Fibroblast of villous mesenchyme (primary cell): ENCODE data around the gene SLC23A1. TPM values are rescaled to one million over a fixed set of nuclear protein-coding genes. Genes with fewer than 3 reads are reported as not detected.
"Not testable (repeated sequence)": the region's sequence is repeated elsewhere in the genome, so short reads cannot be mapped to it uniquely, and the experiment has no call there.

ENCODE experiments used
- DNase-seq: peaks from one replicate; pipeline ENCODE4 v3.0.0-alpha.2; 2010; ENCODE audit warnings: low read depth
- H3K4me3 ChIP-seq: 2 replicates; pipeline ENCODE4 v1.5.1; 2011; ENCODE audit warnings: low read depth, mild to moderate bottlenecking, low read length
- total RNA-seq: library from RNA; depleted of rRNA; stranded (reverse); fragments of >200 nt; gene quantifications from 2 replicates; pipeline ENCODE4 v1.2.3, GENCODE V29; 2012
- TF ChIP-seq, protein P1 (sequence below): IDR thresholded peaks from 2 replicates; pipeline ENCODE4 v1.5.1; 2012; ENCODE audit warnings: low read depth, mild to moderate bottlenecking, low read length; ENCODE audit not compliant: insufficient read depth

Gene SLC23A1
- total RNA-seq, 1 donor: not detected

DNA sequence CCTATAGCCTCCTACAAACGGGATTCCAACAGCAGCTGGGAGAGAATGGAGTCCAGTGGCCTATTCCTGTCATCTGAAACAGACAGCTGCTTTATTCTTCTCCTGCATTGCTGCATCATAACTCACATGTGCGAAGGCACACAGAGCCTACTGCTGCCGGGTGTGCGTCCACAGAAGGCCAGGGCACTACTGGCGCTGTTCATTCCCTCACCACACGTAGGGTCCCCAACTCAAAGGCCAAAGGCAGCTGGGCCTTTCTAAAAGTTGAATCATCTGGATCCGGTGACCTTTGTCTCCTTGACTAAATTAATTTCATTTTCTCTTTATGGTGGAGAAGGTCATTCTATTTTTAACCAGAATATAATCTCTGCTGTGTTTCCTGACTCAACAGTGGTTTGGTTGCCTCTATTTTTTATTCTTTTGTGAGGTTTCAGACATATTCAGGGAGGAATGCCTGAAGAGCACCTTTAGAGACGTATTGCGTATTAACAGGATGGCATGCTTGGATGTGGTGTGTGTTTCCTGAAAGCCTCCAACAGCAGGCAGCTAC, 31.6 kb upstream of the SLC23A1 start:
- no peak for DNase-seq
- H3K4me3 ChIP-seq: no peak overlapping the region
- TF ChIP-seq, protein P1, sequence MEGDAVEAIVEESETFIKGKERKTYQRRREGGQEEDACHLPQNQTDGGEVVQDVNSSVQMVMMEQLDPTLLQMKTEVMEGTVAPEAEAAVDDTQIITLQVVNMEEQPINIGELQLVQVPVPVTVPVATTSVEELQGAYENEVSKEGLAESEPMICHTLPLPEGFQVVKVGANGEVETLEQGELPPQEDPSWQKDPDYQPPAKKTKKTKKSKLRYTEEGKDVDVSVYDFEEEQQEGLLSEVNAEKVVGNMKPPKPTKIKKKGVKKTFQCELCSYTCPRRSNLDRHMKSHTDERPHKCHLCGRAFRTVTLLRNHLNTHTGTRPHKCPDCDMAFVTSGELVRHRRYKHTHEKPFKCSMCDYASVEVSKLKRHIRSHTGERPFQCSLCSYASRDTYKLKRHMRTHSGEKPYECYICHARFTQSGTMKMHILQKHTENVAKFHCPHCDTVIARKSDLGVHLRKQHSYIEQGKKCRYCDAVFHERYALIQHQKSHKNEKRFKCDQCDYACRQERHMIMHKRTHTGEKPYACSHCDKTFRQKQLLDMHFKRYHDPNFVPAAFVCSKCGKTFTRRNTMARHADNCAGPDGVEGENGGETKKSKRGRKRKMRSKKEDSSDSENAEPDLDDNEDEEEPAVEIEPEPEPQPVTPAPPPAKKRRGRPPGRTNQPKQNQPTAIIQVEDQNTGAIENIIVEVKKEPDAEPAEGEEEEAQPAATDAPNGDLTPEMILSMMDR: no peak

DNA sequence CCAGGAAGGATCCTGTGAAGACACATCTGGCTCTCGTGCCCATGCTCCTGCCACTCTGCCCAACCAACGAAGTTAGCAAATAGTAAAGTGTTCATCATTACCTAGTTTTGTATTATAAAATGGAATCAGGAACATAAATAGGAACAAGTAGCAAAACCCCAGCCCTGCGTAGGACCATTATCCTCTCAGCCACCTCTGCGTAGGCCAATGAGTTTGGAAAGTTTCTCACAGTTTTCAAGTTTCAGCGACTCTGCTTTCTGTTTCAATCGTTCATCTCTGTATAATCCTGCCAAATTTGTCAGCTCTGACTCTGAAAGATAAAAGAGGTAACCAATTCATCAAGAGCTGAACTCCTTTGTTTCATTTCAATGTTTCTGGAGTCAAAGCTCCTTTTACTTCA, 30.9 kb upstream of the SLC23A1 start:
- no peak for DNase-seq
- TF ChIP-seq, protein P1: no peak
- no peak overlapping the region for H3K4me3 ChIP-seq

DNA sequence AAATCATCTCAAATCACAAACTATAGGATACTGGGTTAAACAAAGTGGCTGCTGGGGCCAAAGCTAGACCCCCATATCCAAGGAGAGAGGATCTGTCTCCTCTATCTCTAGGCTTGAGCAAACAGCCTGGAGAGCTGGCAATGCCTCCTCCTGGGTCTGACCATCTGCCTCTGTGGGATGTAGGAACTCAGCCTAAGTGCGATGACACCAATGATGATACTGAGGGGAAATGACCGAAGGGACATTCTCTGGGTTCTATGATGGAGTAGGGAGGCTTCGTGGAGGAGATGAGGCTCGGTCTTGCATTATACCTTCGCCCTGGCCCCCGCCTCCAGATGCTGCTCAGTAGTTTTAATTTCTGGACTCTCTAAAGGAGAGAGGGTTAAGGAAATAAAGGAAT, 30.1 kb upstream of the SLC23A1 start:
- TF ChIP-seq, protein P1: no peak
- H3K4me3 ChIP-seq: no peak overlapping the region
- DNase-seq: no peak

DNA sequence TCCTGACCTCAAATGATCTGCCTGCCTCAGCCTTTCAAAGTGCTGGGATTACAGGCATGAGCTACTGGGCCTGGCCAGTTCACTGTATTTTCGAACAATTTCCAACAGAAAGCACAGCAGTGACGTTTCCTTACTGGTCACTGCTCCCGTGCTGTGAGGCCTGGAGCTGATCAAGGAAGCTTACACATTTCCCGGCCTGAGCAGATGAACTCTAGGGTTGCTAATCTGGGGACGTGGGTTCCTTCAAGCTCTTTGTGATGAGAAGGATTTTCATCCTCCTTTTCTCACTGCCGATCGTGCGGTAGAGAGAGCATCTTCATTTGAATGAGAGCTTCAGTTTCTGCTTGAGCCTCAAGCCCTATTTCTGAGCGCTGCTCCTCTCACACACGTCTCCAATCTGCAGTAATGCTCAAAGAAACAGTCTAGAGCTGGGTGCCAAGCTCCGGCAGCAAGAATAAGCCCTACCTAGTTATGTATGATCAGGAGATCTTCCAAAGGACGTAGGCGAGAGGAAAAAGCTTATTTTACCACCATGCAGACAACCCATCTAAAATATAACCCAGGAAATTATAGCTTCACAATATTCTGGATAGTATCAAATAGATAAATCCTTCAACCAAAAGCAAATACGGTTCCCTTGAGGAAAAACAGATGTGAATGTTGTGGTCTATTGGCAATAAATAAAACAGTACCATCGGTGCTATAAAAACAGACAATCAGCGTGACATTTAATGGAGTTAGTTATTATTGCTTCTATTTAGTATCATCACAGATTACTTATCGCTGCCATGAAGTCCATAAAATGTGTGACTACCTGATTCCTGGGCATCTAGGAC, 28.1 kb upstream of the SLC23A1 start:
- TF ChIP-seq, protein P1: no peak
- DNase-seq: peak; percentile 87

DNA sequence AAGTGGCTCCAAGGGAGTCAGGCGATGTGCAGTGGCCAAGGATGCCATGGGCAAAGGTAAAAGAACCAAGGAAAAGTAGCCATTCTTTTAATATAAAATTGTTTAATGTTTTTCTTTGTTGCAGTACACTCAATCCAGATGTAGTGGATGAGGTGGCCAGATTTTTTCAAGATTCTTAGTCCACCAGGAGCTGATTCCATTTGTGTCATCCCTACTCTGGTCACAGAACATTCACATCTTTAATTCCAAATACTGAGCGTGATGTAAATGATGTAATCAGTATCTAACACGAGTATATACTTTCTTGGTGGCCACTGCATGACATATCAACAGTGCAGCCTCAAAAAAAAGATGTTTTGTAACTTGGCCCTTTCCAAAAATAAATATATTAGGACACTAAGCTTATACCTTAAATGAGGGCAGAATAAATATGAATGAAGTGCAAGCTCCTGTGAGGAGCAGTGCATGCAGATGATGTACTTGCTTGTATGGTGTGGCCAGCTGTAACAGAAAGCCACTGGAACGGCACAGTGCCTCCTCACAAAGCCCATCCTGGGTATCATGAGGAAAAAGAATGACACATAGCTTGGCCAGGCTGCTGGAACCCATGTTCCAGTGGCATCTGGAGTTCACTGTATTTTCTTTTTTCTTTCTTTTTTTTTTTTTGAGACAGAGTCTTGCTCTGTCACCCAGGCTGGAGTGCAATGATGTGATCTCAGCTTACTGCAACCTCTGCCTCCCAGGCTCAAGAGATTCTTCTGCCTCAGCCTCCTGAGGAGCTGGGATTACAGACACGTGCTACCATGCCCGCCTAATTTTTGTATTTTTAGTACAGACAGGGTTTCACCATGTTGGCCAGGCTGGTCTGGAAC, 27.3 kb upstream of the SLC23A1 start:
- TF ChIP-seq, protein P1: no peak
- DNase-seq: no peak
- no peak overlapping the region for H3K4me3 ChIP-seq

More for the DNA sequence above, 28.1 kb upstream of the SLC23A1 start:
- H3K4me3 ChIP-seq: no peak overlapping the region

DNA sequence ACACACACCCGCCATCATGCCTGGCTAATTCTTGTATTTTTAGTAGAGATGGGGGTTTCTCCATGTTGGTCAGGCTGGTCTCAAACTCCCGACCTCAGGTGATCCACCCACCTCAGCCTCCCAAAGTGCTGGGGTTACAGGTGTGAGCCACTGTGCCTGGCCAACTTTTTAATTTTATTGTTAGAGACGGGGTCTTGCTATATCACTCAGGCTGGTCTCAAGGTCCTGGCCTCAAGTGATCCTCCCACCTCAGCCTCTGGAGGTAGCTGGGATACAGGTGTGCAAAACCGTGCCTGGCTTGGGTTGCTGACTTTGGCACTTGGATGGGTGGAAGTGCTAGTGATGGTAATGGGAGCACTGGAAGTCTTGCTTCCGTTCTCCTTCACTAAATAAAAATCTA, 26.0 kb upstream of the SLC23A1 start:
- not testable (repeated sequence) for DNase-seq, H3K4me3 ChIP-seq

DNA sequence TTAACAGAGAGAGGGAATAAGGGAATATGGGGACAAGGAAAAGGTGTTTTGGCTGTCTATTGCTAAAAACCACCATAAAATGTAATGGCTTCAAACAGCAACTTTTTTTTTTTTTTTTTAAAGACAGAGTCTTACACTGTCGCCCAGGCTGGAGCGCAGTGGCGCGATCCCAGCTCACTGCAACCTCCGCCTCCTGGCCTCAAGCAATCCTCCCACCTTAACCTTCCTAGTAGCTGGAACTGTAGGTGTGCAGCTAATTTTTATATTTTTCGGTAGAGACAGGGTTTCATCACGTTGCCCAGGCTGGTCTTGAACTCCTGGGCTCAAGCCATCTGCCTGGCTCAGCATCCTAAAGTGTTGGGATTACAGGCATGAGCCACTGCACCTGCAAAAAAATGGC, 25.1 kb upstream of the SLC23A1 start:
- TF ChIP-seq, protein P1: no peak

More for the DNA sequence above, 25.1 kb upstream of the SLC23A1 start:
- no peak for DNase-seq
- H3K4me3 ChIP-seq: no peak overlapping the region
